Stimulated activated CD8-positive, alpha-beta memory T cell treated with anti-CD3 and anti-CD28 coated beads, Interleukin-7, amount 100 ng/mL, for 4 hours (primary cell): ENCODE measurements around the gene IFIT1.
"Not testable (repeated sequence)": the region's sequence is repeated elsewhere in the genome, so short reads cannot be mapped to it uniquely, and the experiment has no call there.

ENCODE experiments used
- DNase-seq, 2 donors: peaks; one replicate each; pipeline ENCODE4 v3.0.0-alpha.2; 2020; ENCODE audit warnings: low read depth in 2 of 2

The IFIT1 gene

DNA sequence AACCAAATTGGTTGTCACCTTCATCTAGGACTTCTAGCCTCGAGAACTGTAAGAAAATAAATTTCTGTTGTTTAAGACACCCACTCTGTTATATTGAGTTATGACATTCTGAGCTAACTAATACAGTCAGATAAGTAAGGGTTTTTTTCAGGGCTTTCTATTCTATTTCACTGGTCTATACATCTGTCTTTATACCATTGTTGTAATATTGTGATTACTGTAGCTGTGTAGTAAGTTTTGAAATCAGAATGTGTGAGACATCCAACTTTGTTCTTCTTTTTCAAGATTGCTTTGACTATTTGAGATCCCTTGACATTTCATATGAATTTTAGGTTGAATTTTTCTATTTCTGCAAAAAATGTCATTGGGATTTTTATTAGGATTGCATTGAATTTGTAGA is 7.5 kb downstream of the IFIT1 start:
- DNase-seq = no peak

DNA sequence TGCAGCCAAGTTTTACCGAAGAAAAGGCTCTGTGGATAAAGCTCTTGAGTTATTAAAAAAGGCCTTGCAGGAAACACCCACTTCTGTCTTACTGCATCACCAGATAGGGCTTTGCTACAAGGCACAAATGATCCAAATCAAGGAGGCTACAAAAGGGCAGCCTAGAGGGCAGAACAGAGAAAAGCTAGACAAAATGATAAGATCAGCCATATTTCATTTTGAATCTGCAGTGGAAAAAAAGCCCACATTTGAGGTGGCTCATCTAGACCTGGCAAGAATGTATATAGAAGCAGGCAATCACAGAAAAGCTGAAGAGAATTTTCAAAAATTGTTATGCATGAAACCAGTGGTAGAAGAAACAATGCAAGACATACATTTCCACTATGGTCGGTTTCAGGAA is 10.6 kb downstream of the IFIT1 start:
- no peak for DNase-seq

DNA sequence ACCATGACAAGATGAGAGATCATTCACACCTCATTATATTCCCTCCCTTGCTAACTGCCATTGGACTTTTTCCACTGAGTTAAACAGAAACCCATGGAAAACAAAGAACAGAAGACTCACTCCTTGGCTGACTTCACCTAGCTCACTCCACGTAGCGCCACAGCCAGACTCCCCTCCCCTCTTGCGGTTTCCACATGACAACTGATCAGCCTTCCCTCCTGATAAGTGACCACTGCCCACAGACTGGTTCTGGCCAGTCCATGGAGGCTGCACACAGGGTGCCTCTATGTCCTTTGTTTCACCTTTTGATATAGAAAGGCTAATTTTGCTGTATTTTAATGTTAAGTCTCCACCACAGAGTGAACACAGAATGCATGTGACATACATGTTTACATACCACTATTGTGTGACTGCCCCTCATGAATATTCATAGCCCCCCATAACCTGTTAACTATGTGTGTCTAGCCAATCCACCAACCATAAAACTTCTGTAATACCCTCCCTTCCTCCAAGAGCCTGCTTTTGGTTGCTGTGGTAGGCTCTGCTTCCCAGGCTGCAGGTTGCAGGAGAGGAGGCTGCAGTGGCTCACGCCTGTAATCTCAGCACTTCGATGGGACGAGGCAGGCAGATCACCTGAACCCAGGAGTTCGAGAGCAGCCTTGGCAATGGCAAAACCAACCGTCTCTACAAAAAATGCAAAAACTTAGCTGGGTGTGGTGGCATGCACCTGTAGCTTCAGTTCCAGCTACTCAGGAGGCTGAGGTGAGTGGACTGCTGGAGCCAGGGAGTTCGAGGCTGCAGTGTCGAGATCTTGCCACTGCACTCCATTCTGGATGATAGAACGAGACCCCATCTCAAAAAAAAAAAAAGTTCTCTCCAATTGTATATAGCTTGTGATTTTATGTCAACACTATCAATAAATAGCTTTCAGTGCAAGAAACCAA is 12.0 kb downstream of the IFIT1 start:
- no peak for DNase-seq

DNA sequence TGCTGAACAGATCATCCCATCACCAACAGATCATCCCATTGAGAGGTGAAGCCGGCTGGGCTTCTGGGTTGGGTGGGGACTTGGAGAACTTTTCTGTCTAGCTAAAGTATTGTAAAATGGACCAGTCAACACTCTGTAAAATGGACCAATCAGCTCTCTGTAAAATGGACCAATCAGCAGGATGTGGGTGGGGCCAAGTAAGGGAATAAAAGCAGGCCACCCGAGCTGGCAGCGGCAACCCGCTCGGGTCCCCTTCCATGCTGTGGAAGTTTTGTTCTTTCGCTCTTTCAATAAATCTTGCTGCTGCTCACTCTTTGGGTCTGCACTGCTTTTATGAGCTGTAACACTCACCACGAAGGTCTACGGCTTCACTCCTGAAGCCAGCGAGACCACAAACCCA is 13.8 kb downstream of the IFIT1 start:
- DNase-seq = not testable (repeated sequence)

DNA sequence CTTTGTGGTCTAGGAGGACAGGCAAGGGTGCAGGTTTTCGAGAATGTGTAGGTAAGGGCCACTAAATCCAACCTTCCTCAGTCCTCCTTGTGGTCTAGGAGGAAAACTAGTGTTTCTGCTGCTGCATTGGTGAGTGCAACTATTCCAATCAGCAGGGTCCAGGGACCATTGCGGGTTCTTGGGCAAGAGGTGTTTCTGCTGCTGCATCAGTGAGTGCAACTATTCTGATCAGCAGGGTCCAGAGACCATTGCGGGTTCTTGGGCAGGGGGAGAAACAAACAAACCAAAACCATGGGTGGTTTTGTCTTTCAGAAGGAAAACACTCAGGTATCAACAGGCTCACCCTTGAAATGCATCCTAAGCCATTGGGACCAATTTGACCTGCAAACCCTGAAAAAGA is 15.4 kb downstream of the IFIT1 start:
- DNase-seq = not testable (repeated sequence)

DNA sequence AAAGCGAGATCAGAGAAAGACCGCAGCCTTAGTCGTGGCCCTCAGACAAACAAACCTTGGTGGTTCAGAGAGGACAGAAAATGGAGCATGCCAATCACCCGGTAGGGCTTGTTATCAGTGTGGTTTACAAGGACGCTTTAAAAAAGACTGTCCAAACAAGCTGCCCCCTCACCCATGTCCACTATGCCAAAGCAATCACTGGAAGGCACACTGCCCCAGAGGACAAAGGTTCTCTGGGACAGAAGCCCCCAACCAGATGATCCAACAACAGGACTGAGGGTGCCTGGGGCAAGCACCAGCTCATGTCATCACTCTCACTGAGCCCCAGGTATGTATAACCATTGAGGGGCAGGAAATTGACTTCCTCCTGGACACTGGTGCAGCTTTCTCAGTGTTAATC is 16.9 kb downstream of the IFIT1 start:
- not testable (repeated sequence) for DNase-seq

DNA sequence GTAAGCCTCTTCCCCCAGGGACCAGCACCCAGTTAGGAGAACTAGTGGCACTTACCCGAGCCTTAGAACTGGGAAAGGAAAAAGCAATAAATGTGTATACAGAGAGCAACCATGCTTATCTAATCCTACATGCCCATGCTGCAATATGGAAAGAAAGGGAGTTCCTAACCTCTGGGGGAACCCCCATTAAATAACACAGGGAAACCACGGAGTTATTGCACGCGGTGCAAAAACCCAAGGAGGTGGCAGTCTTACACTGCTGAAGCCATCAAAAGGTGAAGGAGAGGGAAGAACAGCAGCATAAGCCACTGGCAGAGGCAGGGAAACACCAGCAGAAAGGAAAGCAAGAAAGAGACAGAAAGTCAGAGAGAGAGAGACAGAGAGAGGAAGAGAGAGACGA is 18.1 kb downstream of the IFIT1 start:
- DNase-seq = not testable (repeated sequence)

DNA sequence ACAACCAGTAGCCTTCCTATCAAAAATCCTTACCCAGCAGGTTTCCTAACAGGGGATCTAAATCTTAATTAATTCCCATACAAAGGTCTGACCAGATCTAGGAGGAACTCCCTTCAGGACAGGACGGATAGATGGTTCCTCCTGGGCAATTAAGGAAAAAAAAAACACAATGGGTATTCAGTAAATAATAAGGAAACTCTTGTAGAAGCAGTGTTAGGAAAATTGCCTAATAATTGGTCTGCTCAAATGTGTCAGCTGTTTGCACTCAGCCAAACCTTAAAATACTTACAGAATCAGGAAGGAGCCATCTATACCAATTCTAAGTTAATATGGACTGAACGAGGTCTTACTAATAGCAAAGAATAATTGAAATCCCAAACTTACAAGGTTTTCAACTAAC is 18.7 kb downstream of the IFIT1 start:
- DNase-seq = not testable (repeated sequence)

DNA sequence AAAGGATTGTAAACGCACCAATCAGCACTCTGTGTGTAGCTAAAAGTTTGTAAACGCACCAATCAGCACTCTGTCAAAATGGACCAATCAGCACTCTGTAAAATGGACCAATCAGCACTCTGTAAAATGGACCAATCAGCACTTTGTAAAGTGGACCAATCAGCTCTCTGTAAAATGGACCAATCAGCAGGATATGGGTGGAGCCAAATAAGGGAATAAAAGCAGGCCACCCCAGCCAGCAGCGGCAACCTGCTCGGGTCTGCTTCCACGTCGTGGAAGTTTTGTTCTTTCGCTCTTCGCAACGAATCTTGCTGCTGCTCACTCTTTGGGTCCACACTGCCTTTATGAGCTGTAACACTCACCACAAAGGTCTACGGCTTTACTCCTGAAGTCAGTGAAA is 19.9 kb downstream of the IFIT1 start:
- peak; percentile 4 to 20 for DNase-seq

DNA sequence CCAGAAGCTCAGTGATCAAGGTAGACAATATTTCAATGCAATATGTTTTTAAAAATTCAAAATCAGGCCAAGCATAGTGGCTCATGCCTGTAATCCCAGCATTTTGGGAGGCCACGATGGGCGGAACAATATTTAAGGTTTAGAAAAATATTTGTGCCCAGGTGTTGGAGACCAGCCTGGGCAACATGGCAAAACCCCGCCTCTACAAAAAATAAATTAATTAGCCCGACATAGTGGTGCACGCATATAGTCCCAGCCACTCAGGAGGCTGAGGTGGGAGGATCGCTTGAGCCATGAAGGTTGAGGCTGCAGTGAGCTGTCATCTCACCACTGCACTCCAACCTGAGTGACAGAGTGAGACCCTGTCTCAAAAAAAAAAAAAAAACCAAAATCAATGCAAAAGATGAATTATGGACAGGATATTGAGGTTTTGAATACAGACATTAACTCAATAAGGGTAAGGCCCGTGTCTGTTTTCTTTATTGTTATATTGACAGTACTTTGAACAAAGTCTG is 21.0 kb downstream of the IFIT1 start:
- no peak for DNase-seq

DNA sequence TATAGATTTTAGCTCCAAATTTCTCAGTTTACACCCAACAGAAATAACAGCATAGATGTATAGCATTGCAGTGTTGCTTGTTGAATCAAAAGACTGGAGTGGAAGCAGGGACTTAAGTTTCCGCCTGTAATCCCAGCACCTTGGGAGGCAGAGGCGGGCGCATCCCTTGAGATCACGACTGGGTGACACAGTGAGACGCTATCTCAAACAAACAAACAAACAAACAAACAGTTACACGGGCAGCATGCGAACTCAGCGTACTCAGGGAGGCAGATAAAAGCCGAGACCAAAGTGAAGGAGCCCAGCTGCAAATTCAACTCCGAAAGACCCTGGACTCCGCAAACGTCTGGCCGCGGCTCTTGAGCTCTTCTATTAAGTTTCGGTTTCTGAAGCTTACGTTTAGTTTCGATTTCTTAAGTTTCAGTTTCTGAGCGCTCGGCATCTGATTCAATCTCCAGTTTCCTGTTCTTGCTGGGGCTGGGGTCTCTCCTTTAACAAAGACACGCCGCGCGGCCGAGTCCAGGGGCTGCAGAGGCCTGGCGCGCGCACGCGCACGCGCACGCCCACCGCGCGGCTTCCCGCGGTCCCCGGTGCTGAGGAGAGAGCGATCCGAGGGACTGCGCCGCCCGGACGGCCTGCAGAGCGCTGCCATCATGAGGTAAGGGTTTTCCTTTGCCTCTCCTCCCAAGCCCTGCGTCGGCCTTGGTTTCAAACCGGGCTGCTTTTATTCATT is 21.9 kb downstream of the IFIT1 start, which contains the start of gene IFIT5:
IFIT5 (plus strand) TSS at position 423 of the 733 bp plus-strand sequence; CDS start at position 654, 231 bp downstream.
- DNase-seq = peak; percentile 36 to 61

DNA sequence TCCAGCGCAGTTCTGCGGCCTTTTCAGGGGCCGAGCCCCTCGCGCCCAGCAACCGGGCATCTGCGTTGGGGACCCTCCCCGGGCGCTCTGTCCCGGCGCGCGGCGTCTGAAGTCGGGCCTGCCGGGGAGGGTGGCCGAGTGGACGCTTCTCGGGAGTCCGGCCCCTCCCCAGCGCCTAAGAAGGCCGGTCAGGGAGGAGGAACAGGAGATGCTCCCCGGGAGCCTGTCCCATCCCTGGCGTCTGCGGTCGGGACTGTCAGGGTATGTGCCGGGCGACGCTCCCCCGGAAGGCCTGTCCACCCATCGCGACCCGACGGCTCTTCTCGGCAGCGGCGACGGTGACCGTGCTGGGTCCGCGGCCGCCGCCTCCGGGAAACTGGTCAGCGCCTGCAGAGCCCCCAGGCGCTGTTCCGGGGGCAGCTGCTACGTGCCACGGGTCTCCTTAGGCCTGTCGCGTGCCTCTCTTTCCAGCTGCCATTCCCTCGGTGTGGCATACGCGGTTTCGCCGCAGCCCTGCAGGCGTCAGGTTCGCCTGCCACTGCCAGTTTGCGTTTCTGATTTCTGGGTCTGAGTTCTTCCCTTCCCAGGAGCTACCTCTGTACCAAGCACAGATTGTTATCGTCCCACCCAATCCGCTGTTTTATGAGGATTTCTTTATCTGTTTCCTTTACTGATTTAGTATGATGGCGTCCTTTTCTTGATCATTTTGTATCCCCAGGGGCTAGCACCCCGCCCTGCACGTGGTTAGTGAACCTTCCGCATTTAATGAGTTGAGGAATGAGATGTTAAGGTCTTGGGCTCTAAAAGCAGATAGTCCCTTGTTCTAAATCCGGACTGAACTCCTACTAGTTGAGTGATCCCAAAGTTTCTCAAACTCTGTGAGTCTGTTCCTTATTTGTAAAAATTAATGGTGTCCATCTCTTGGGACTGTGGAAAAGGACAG is 22.7 kb downstream of the IFIT1 start:
- peak in 1 of 2 donors; percentile 25 for DNase-seq

DNA sequence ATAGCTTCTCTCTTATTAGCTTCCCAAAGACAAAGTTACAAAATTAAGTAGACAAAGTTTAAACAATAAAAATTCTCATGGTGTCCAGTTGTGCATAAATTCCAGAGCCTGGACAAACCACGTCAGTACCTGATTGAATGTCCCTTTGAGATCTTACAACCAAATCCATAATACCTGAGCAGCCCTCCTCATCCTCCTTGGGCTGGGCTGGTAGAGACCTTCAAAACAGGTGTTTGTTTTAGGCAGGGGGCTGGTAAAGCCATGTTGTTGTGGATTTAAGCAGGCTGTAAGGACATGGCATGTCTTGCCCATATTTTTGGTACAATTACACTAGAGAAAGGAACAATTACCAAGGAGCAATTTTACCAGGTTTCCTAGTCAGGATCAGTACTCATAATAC is 24.0 kb downstream of the IFIT1 start:
- no peak for DNase-seq

DNA sequence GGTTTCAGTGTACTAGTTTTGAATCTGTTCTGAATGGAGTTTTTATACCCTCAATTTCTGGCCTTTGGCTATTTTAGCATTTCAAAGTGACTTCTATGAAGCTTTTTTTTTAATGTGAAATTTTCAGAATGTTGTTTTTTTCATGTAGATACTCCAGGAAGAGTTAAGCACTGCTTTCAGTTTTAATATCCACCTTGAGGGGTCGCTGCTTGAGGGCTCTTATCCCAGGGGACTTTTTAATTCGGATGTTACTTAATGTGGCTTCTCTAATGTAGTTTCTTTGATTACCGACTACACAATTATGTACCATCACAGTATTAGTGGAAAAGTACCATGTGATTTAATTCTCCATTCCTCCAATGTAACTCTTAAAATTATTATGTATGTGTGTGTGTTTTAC is 27.1 kb downstream of the IFIT1 start:
- DNase-seq = no peak

DNA sequence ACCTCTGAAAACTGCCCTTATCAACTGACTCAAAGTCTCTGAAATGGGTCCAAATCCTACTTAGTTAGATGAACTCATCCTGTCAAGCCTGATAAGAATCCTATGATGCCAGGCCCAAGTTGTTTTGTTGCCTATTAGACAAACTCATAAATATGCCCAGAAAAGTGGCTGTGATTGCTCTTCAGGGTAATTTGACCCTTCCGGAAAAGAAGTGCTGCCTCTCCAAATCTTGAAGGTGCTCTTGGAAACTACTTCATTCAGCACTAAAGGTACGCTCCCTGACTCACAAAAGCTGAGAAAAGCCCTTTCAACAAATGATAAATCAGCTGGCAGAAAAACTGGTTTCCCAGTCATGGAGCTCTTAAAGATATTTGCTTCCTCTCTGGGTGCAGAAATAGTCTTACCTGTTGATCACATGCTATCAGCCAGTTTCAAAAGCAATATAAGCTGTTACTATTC is 28.6 kb downstream of the IFIT1 start:
- DNase-seq = no peak

DNA sequence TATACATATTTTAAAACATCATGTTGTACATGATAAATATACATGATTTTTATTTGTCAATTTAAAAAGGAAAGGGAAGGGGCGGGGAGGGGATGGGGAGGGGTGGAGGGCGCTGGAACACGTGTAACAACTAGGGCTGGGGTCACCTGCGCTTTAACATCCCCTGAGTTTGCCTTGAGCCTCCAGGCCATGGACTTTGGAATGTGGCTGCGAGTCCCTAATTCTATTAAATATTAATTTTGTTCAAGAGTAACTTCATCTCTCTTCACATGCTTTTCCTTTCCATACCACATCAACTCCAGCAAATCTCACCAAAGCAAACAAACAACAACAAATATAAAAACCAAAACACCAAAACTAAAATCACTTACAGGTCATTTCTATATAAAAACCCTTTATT is 32.6 kb downstream of the IFIT1 start:
- no peak for DNase-seq

DNA sequence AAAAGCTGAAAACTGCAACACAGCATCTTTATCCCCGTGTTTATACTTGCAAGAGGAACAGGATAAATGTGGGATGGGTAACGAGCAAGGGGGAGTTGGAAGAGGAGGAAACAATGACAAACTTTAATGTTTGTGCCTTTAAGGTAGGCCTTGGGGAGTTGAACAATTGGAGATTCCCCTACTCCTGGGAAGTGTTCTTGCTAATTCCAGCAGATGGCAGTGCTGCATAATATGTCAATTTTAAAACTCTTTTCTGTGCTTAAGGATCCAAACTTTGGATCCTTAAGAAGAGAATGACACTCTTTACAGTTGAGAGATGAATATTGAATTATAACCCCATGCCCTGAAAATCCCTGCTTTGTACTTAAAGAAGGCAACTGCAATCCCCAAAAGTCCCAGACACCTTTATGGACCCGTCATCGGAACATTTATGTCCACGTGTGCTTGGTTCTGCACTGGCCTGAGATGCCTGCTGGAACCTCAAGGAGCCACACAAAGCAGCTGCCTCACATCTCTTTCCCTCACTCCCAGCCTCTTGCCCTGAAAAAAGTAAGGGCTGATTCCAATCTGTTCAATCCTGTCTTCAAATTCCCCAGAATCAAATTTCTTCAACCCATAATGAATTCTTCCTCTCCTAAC is 33.9 kb downstream of the IFIT1 start:
- DNase-seq = no peak

DNA sequence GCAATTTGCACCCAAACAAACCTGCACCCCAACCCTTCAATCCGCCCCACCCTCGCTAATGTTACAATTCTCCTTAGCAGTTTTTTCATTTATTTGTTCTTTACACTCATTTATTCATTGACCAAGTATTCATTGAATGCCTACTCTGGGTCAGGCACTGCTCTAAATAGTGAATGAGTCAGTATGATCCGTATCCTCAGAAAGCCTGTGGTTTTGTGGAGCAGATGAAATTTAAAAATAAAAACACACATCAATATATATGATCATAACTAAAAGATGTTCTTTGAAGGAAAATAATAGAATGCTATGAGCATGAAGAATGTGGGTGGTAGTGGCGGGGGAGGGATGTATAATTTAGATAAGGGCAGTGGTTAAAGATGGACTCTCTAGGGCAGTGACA is 35.2 kb downstream of the IFIT1 start:
- no peak for DNase-seq

DNA sequence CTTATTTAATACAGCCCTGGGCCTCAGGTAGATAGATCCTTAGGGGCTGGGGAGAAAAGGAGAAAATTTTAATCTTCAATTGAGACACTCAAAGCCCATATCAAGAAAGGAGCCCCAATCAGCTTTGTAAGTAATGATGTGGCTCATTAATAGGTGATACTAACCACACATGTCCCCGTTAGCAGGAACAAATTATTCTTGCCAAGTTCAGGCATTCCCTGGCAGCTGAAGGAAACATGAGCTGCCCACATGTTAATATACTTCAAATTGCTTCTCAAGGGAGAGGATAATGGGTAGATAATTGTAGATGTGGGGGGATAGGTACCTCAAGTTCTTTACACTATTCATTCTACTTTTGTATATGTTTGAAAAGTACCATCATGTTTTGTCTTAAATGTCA is 36.5 kb downstream of the IFIT1 start:
- DNase-seq = no peak

DNA sequence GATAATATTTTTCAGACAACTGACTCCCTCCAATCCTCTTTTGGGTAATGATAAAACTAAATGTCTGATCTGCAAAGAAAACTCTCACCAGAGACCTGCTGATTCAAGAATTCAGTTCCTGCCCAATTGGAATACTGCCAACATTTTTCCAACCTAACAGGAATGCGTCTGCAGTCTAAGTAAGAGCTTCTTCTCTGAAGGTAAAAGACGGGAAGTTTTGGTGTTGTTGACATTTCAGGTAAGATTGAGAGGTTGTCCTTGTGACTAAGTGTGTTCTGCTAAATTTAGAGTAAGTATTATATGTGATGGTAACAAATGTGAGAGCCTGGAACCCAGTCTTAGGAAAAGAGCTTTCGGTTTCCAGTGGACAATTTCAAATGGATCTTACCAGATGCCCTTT is 39.6 kb downstream of the IFIT1 start:
- DNase-seq = no peak

DNA sequence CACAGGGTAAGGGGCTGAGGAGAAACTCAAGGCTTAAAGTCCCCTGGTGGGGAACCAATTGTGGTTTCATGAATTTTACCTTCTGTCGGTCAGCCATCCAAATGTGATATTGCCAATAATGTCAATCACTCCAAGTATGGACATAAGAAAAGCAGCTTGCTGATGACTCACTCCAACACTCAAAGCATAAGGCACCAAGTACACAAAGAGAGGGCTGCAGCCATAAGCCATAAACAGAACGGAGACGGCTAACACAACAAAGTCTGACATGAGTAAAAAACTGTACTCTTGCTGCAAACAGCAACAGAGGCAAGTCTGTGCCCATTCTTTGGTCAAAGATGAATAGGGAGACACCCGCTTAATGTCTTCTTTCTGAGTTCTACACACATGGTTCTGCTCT is 46.1 kb downstream of the IFIT1 start:
- no peak for DNase-seq
